ENCODE measurements around the gene PLP1.
"Not testable (repeated sequence)": the region's sequence is repeated elsewhere in the genome, so short reads cannot be mapped to it uniquely, and the experiment has no call there.

PLP1 gene

GRCh38 chrX:103776546-103776945, at the start of gene PLP1:
Gene PLP1 (plus strand): TSS chrX:103776840. CDS start chrX:103776996, 156 bp downstream.
- in situ Hi-C loops (cut with HindIII; ENCODE audit: low sequenced_read_pairs) = no loop called here

- in situ Hi-C loops (cut with HindIII; ENCODE audit: low sequenced_read_pairs) = no loop called here
Observed at GRCh38 chrX:103727115-103727514, 49.5 kb upstream of the PLP1 start.

GRCh38 chrX:103729015-103729414, 47.6 kb upstream of the PLP1 start:
- in situ Hi-C loops (cut with HindIII; ENCODE audit: low sequenced_read_pairs) = no loop called here

- in situ Hi-C loops (cut with HindIII; ENCODE audit: low sequenced_read_pairs) = no loop called here
Observed at GRCh38 chrX:103730147-103730795, 46.4 kb upstream of the PLP1 start.

- in situ Hi-C loops (cut with HindIII; ENCODE audit: low sequenced_read_pairs) = no loop called here
Observed at GRCh38 chrX:103730796-103731493, 45.7 kb upstream of the PLP1 start.

GRCh38 chrX:103733017-103733416, 43.6 kb upstream of the PLP1 start:
- in situ Hi-C loops (cut with HindIII; ENCODE audit: low sequenced_read_pairs) = no loop called here

GRCh38 chrX:103734125-103734760, 42.4 kb upstream of the PLP1 start:
- in situ Hi-C loops (cut with HindIII; ENCODE audit: low sequenced_read_pairs) = no loop called here

GRCh38 chrX:103737696-103738095, 38.9 kb upstream of the PLP1 start:
- in situ Hi-C loops (cut with HindIII; ENCODE audit: low sequenced_read_pairs) = no loop called here

GRCh38 chrX:103739421-103739820, 37.2 kb upstream of the PLP1 start:
- in situ Hi-C loops (cut with HindIII; ENCODE audit: low sequenced_read_pairs) = no loop called here

- in situ Hi-C loops (cut with HindIII; ENCODE audit: low sequenced_read_pairs) = no loop called here
Observed at GRCh38 chrX:103741879-103742278, 34.8 kb upstream of the PLP1 start.

- in situ Hi-C loops (cut with HindIII; ENCODE audit: low sequenced_read_pairs) = no loop called here
Observed at GRCh38 chrX:103742339-103742738, 34.3 kb upstream of the PLP1 start.

GRCh38 chrX:103747163-103747562, 29.5 kb upstream of the PLP1 start:
- in situ Hi-C loops (cut with HindIII; ENCODE audit: low sequenced_read_pairs) = no loop called here

GRCh38 chrX:103754401-103754800, 22.2 kb upstream of the PLP1 start:
- in situ Hi-C loops (cut with HindIII; ENCODE audit: low sequenced_read_pairs) = no loop called here

- in situ Hi-C loops (cut with HindIII; ENCODE audit: low sequenced_read_pairs) = no loop called here
Observed at GRCh38 chrX:103756736-103757135, 19.9 kb upstream of the PLP1 start.

GRCh38 chrX:103758555-103758954, 18.1 kb upstream of the PLP1 start:
- in situ Hi-C loops (cut with HindIII; ENCODE audit: low sequenced_read_pairs) = no loop called here

- in situ Hi-C loops (cut with HindIII; ENCODE audit: low sequenced_read_pairs) = not testable (repeated sequence)
Observed at GRCh38 chrX:103763541-103763940, 13.1 kb upstream of the PLP1 start.

GRCh38 chrX:103766813-103767555, 9.7 kb upstream of the PLP1 start:
- in situ Hi-C loops (cut with HindIII; ENCODE audit: low sequenced_read_pairs) = not testable (repeated sequence)

GRCh38 chrX:103773445-103773844, 3.2 kb upstream of the PLP1 start:
- in situ Hi-C loops (cut with HindIII; ENCODE audit: low sequenced_read_pairs) = no loop called here

- in situ Hi-C loops (cut with HindIII; ENCODE audit: low sequenced_read_pairs) = no loop called here
Observed at GRCh38 chrX:103774070-103774642, 2.5 kb upstream of the PLP1 start.

GRCh38 chrX:103779141-103779789, 2.6 kb downstream of the PLP1 start:
- in situ Hi-C loops (cut with HindIII; ENCODE audit: low sequenced_read_pairs) = no loop called here

Data from DLD1 (cell line).